ENCODE measurements around the gene UAP1.

The UAP1 gene

DNA sequence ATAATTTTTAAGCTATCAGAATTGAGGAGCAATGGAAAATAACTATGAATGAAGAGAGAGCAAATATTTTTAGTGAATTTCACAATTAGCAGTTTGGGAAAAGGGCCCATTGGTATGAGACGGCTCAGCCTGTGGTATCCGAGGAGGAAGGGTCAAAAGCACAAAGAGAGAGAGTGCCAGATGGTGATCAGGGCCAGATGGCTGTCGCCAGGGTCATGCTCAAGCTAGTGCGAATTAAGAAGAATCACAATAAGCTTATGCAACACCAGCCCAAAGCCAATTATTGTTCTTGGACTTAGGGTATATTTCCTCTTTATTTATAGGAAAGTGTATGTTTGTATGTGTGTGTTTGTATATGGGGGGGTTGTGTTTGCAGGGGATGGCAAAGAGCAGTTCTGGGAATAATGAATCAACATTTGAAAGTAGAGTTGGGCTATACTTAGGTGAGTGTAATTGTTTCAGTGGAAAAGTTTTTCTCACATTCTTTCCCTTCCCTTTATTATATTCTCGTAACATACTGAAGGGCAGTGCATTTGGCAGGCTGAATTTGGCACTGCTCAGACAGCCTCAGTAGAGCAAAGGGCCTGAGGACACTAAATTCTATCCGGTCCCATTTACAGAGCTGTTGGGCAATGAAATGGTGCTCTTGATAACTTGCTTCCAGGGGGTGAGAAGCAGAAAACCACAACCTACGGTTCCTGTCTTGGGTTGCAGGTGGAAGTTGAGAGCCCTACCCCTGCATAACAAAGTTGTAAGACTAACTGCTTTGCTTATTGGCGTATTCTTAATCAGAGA is 51.3 kb downstream of the UAP1 start:
- no peak for DNase-seq

DNA sequence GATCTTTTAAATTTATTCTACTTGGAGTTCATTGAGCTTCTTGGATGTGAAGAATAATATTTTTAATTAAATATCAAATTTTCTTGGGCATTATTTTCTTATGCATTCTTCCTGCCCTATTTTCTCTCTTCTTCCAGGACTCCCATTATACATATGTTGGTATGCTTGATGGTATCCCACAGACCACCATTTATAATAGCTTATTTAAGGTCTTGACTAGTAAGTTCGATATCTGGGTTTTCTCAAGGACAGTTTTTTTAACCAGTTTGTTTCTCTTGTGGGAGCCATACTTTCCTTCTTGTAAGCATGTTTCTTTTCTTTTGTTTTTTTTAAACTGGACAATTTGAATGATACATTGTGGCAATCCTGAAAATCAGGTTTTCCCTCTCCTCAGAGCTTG is 55.3 kb downstream of the UAP1 start:
- no peak for DNase-seq

DNA sequence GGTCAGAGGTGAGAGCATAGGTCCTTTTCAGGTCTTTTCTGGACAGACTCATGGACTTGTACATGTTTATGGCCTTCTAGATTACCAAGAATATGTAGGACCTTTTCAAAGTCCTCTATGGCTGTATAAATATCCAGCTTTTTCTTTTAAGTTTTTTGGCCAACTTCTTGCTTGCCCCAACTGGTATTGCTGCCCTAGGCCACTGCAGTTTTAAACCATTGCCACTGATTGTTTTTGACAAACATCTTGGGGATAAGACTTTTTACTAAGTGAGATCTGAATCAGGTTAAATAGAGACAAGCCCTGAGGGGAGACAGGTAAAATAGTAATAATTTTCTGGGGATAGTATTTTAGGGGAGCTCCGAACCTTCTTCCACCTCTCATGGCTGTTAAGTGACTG is 56.0 kb downstream of the UAP1 start:
- no peak for DNase-seq

DNA sequence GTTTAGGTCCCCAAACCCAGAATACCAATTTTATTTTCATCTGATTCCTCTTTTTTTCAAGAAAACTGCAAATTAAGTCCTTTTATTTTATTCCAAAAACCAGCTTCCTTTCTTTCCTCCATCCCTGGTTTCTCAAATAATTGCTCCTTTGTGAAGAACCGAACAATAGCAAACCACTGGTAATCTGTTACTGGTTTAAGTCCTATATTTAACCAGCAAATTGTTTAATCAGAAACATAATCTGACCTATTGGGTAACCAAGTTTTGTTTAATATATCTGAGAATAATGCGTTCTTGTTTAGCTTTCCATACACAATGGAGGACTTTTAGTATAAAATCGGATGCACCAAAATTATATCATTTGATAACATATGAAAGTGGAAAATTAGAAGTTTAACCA is 57.6 kb downstream of the UAP1 start:
- DNase-seq, result no peak

DNA sequence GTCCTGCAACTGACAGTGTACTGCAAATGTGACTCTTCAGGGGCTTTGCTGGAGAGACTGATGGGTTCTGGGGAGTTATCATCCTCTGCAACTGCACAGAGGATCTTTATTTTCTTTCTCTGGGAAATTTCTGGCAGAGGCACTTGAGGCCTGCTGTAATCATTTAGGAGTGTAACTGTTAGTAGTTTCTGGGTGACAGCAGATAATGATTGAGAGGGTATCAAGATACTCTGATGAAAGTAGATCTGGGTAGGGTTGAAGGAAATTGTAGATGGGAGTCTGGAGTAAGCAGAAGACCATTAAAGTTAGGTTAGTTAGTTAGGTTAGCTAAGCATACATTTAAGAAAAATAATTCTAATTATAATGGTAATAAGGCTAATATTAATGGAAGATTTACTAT is 59.7 kb downstream of the UAP1 start:
- DNase-seq, result no peak

DNA sequence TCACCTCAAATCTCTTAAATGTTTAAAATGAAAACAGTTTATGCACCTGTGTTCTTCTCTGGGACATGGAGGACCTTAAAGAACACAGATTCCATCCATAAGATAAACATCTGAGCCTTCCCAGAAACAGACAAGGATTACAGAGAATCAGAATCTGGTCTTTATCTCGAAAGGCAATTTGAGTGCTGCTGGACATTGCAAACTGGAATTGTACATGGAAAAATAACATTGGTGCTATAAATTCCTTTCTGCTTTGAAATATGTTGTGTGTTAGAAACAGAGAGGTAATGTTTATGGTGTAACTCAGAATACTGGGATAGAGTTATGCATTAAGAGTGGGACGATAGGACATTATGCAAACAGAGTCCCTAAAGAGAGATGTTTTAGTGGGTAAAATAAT is 64.2 kb downstream of the UAP1 start:
- no peak for DNase-seq

DNA sequence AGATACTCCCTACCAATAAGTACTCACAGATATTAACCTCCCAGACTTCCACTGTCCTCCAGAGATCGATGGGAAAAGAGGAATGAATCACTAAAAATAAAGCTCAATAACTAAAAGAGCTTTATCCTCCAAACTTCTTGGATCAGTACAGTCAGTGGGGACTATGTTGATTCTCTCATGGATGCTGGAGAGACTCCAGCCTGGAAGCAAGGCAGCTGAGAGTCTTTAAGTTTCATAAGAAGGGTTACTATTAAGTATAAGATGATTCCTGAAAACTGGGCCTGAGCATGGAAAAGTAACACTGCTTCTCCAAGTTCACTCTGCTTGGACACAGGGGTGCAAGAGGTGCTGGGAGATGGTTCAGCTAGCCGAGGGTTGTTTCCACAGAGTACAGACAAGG is 64.6 kb downstream of the UAP1 start:
- no peak for DNase-seq

DNA sequence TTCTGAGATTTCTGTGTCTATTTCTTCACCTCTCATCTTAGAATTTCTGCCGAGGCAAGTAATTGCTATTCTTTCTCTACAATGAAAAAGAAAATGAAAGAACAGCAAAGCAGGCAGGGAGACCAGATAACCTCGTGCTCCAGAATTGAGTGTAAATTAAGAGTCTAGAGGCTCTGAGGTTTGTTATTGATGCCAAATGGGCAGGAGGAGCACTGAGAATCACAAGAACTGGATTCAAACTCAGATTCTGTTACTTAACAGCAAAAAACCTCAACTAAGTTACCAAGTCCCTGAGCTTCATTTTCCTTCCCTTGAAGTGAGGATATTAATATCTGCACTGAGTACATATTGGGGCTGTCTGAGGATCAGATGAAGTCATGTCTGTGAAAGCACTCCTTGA is 65.2 kb downstream of the UAP1 start:
- DNase-seq, result no peak

DNA sequence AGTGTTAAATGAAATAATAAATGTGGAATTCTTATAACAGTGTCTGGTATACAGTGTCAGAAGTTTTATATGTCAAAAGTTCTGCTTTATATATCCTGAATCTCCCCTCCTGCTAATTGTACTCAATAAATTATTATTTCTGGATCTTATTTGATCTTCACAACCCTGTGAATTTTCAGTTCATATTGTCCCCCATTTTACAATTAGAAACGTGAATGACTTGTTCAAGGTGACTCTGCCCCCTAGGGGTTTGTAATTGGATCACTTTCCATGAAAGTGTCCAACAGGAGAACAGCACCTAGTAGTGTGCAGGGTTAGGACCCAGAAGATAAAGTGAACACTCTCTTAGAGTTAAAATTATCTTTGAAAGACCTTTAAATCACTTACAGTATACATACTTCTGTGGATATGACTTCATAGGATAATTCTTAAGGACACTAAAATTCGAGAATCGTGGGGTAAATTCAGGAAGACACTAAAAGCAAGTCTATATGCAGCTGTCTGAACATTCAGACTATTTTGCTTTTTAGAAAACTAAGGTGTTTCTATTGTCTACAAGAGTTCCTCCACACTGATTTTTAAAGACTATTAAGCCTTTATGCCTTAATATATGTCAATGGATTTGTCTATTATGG is 66.3 kb downstream of the UAP1 start:
- DNase-seq, result no peak

DNA sequence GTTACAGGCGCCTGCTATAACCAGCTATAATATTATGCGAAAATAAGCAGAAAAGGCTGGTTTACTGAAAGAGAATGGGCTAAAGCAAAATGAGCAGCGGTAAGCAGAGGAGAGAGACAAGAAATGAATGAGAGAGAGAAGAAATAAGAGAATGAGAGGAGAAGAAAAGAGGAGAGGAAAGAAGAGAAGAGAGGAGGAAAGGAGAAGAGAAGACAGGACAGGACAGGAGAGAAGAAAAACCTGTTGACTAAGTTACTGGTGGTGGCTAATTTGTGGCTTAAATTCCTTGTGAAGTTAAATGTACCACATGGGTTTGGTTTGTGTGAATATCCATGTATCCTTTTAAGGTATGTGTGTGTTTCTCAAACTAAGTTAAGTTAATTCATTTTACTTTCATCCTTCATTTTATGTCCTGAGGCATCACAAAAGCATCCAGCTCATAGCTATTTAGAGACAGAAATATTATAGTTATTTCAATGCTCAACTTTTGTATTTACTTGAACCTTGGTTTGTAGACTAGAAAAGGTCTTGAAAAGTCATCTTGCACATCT is 67.6 kb downstream of the UAP1 start:
- no peak for DNase-seq

DNA sequence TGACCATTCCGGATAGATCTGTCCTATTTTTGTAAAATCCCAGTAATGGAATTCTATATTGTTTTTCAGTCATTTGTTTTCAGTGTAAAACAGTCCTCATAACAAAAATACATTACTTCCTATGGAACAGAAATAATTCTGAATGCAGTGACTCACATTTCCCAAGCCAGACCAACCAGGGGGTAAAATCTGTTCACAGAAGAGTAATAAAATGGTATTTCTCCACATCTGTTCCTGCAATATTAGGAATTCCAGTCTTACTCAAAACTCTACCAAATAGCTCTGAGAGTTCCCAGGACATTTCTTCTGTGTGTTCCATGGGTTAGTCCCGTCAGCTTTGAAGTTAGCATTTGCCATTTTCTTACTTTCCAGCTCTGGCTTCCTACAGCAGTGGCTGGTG is 68.1 kb downstream of the UAP1 start:
- no peak for DNase-seq

DNA sequence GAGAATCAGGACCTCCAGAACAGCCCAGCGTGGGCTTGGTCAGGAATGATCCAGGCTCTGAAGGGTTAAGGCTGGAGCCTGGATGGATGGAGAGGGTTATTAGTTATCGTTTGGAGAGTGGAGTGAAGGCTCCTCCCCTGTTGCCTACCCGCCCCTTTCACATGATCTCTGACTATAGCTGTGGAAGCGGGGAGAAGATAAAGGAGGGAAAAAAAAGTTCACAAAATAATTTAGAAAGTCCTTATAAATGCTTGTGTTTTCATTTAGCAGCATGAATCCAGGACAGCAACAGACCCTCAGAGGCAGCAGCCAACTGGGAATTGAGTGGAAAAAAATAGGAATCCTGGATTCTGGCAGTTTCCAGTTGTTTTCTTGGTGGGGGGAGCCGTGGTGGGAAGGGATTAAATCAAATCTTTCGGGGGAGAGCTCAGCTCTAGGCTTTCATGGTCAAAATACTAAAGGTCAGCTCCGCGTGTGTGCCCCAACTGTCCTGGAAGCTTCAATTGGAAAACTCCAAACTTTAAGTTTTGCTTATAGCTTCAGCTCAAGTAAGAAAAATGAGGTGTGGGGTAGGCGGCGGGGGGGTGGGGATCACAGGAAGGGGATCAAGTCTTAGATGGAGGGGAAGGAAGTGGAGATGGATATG is 70.1 kb downstream of the UAP1 start:
- no peak for DNase-seq

DNA sequence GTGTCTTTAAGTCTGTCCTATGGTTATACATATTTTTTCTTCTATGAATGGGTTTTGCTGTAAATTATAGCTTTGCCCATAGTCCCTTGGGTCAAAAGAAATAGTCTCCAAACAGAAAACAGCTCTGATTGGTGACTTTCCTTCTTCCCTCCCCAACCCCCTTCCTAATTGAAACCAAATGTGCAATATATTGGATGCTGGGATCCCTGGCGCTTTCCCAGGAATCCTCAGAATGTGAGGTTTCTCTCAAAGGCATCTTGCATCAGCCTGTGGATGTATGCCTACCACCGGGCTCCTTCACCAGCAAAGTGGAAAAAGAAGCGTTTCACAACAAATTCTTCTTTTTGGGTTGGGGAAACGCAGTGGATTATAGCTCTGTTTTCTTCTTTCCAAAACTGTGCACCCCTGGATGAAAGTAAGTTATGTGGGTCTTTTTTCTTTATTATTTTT is 70.7 kb downstream of the UAP1 start, which contains the start of gene DDR2:
Gene DDR2, plus strand, starts transcription at position 248 of the 450 bp plus-strand sequence. CDS start 86,600 bp downstream, outside the sequence.
- peak in 5 of 58 donors; percentile 1 to 29 (median 7) for DNase-seq

DNA sequence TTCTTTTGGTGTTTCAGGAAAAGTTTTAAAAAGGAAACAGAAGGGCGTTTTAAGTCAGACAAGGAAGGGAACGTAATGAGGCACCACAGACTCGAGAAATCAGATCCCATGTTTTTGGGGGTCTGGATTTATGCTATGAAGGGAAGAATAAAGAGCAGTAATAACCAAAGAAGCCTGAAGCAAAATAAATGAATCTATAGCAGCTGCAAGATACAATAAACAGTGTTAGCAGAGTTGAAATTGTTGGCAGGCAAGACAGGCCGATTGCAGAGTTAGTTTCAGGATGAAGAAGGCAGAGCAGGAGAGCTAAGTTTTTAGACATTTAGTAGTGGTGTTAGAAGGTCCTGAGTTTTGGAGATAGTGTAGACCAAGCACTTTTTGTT is 71.2 kb downstream of the UAP1 start:
- no peak for DNase-seq

DNA sequence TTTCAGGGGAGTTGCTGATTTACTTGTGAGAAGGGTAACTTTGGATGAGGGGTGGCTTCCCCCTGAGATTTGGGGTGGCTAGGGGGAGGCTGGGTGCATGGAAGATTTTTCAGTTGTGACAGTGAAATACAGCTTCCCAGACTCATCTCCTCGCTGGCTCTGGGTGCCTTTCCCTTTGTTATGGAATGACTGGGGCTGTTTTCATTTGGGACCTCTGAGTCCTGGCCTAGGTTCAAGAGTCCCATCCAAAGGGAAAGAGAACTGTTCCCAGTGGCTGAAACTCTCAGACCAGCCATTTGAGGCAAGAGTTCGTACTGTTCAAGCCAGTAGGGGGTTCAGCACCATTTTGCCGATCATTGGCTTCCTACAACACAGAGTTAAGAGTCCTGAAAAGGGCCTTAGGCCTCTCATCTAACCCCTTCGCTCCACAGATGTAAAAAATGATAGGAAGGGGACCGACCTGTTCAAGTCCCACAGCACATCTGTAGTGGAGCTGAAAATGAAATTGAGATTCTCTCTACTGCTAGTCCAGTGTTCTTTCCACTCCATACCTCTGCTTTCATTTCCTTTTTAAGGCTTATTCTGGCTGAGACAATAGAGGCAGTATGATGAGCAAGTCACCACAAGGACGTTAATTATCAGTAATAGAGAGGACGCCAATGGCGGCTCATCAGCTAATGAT is 71.7 kb downstream of the UAP1 start:
- DNase-seq, result peak in 3 of 58 donors; percentile 2 to 16 (median 15)

DNA sequence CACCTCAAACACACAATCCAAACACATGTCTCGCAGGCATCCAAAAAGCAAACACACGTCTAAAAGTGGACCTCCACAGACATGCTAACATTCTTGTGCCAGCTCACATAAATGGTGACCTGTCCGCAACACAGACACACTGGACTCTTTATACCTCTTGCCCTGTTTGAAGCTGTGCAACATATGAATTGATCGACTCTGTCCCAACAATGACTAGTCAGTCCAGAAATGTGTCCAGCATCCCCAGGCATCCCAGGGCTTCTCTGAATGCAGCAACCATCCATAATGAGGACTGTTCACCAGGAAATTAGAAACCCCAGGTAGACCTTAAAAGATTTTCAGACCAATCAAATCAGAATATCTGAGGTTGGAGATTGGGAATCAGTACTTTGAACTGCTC is 73.9 kb downstream of the UAP1 start:
- DNase-seq, result no peak

DNA sequence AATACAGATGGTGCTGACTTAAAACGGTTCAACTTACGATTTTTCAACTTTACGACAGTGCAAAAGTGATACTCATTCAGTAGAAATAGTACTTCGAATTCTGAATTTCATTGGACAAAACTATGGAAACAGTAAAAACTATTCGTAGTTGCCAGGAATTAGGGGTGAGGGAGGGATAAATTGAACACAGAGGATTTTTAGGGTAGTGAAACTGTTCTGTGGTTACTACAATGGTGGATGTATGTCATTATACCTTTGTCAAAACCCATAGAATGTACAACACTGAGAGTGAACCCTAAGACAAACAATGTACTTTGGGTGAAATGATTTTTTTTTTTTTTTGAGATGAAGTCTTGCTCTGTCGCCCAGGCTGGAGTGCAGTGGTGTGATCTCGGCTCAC is 78.2 kb downstream of the UAP1 start:
- DNase-seq, result no peak

DNA sequence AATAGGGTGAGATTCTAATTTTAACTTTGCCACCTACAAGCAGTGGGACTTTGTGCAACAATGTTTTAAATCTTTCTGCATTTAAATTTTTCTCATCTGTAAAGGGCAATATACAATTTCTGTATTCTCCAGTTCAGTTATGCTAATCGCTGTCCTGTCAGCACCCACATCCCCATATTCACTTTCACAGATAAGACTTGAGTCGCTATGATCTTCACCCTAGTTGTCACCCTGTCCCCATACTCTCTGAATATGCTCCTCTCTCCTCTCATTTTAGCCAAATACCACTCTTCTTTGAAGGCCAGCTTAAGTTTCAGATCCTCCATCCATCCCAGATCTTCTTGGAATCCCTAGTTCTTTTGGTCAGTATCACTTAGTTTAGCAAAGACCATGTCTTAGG is 79.6 kb downstream of the UAP1 start:
- DNase-seq, result no peak

DNA sequence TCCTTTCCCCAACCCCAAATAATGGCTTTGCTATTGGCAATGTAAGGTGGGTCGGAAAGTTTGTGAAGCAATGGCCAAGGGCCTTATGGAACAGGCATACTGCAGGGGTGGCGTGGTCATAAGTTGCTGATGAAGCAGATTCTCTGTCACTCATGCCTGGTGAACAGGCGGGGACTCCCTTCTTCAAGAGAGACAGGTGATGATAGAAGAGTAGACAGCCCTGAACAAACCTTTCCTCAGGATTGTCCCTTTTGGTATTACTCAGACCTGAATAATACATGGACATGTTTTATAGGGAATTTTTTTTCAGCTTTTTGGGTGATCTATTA is 83.4 kb downstream of the UAP1 start:
- no peak for DNase-seq

DNA sequence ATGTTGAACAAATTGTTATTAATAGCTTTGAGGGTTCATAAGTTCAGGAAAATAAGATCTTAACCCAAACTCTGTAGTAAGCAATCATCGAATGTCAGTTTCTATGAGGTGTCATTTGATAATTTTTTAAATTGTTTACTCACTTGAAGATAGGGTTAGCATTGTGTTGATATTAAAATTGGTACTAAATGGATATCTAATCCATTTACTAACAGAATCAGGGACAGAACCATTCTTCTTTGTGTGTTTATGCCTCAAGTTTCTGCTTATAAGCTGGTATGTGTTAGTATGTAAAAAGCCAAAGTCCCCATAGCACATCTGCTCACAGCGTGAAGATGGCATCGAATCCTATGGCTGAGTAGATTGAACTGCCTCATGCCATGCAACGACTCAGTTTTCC is 84.1 kb downstream of the UAP1 start:
- no peak for DNase-seq

DNA sequence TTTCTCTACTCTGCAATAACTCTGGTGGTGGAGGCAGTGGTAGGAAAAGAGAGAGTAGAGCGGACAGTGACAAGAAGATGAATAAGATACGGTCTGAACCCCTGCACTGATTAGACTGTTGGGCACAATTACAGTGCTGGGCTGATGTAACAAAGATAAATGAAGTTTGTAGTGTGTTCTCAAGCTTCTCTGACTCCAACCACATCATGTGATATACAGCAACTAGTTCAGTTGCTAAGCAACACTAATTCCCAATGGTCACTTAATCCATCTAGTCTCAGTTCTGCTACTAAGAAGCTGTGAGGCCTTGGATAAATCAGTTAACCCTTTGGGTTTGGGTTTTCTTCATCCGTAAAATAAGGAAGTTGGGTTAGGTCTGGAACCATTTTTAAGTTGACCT is 88.1 kb downstream of the UAP1 start:
- DNase-seq, result no peak
